SJCRH30 (cell line): Measurements from ENCODE around the gene FAM227B. TPM values are rescaled to one million over a fixed set of nuclear protein-coding genes. Genes with fewer than 3 reads are reported as not detected.

ENCODE experiments used
- DNase-seq, 2 experiments: peaks; one replicate each; pipeline ENCODE4 v3.0.0-alpha.2; 2015 to 2020
- H3K27ac ChIP-seq: fragments of 250-450 bp; sonication (Bioruptor Pico); 2 replicates; pipeline ENCODE4 v1.5.1; 2020; ENCODE audit warnings: mild to moderate bottlenecking, moderate library complexity
- H3K27me3 ChIP-seq: fragments of 250-450 bp; sonication (Bioruptor Pico); 2 replicates; pipeline ENCODE4 v1.5.1; 2020; ENCODE audit warnings: mild to moderate bottlenecking, moderate library complexity
- H3K36me3 ChIP-seq: fragments of 250-450 bp; sonication (Bioruptor Pico); 2 replicates; pipeline ENCODE4 v1.5.1; 2020; ENCODE audit warnings: mild to moderate bottlenecking, moderate library complexity
- H3K4me1 ChIP-seq: fragments of 250-450 bp; sonication (Bioruptor Pico); 2 replicates; pipeline ENCODE4 v1.5.1; 2020; ENCODE audit warnings: mild to moderate bottlenecking, moderate library complexity
- H3K4me3 ChIP-seq: fragments of 250-450 bp; sonication (Bioruptor Pico); 2 replicates; pipeline ENCODE4 v1.5.1; 2020; ENCODE audit warnings: mild to moderate bottlenecking, moderate library complexity
- H3K9me3 ChIP-seq: fragments of 250-450 bp; sonication (Bioruptor Pico); replicated peaks from 2 replicates; pipeline ENCODE4 v1.5.1; 2020; ENCODE audit warnings: mild to moderate bottlenecking, moderate library complexity
- total RNA-seq: library from RNA; depleted of rRNA; stranded (reverse); fragments of >200 nt; shearing (Covaris generic); gene quantifications from 2 replicates; pipeline ENCODE4 v1.2.3, GENCODE V29; 2014

The FAM227B gene
- total RNA-seq, 1 experiment from 2014 or later = 9.7 TPM

DNA sequence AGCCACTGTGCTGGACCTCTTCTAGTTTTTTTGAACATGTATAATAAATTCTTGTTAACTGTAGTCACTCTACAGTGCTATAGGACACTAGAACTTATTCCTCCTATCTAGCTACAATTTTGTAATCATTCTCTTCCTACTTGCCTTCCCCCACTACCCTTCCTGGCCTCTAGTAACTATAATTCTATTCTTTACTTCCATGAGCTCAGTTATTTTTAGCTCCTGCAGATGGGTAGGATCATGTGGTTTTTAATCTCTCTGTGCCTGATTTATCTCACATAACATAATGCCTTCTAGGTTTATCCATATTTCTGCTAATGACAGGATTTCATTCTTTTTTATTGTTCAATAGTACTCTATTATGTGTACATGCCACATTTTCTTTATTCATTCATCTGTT lies 310.7 kb downstream of the FAM227B start:
- H3K36me3 ChIP-seq = no peaks in the 10 kb centered on the region
- no peaks in the 10 kb centered on the region; the same call in 1 of the 2 replicates for H3K9me3 ChIP-seq
- no peak overlapping the region for H3K27ac ChIP-seq
- no peaks in the 10 kb centered on the region for H3K4me1 ChIP-seq
- DNase-seq = no peak
- no peak overlapping the region for H3K4me3 ChIP-seq
- no peaks in the 10 kb centered on the region for H3K27me3 ChIP-seq

DNA sequence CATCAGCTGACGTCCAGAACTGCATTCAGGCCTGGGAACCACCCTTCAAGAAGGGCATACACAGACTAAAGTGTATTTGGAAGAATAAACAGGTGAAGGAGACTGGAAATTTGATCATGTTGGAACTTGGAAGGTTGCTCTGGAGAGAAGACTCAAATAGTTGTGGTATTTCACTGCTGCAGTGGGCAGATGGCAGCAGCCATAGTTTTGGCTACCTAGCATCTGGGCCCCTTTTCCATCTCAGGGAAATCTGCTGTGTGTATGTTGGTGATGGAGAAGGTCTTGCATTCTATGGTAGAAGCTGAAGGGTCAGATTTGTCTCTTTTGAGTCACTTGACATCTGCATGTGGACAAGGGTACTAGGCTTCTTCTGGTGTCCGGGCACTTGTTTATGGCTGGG lies 311.9 kb downstream of the FAM227B start:
- Histone ChIP-seq H3K27ac (no peak overlapping the region), H3K9me3 (no peaks in the 10 kb centered on the region; the same call in 1 of the 2 replicates), H3K4me1 (no peaks in the 10 kb centered on the region), H3K36me3 (no peaks in the 10 kb centered on the region), H3K4me3 (no peak overlapping the region), H3K27me3 (no peaks in the 10 kb centered on the region)
- DNase-seq = peak in 1 of 2 experiments; percentile 7

DNA sequence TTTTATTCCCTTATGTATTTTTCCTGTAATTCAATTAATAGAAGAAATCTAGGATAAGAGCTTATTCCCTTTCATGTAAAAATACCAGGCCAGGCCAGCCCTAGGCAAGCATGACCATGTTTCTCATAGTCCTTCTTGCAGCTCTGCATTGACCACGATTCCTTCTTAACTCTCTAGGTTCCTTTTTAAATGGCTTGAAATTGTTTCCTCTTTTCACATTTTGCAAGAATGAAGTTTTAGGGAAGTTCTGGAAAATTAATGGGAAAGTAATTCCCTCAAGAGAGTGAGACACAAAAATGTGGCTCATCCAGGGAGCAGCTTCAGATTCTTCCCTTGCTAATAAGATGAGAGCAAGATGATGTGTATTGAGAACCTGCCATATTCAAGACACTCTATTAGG lies 314.1 kb downstream of the FAM227B start:
- Histone ChIP-seq H3K27me3 (no peaks in the 10 kb centered on the region), H3K9me3 (no peaks in the 10 kb centered on the region; the same call in 1 of the 2 replicates), H3K27ac (no peak overlapping the region), H3K4me3 (no peak overlapping the region), H3K4me1 (no peaks in the 10 kb centered on the region), H3K36me3 (no peaks in the 10 kb centered on the region)
- DNase-seq = no peak

DNA sequence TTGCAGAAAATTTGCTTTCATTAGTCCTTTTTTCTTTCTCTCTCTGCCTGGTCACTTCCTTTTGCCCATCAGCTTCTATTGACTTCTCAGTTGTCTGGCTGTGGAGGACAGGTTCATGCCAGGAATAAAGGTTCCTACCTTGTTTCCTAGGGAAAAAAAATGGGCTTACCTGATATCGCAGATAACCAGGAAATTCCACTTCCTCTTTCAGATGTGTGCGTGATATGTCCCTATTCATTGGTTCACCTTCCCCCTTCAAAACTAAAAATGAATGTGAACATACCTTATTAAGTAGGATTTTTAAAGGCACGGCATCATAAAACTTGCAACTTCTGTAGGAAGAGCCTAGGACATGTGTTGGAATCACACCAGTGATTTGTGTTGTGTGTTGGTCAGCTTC lies 317.6 kb downstream of the FAM227B start:
- Histone ChIP-seq H3K36me3 (no peaks in the 10 kb centered on the region; the same call in 1 of the 2 replicates), H3K27ac (no peak overlapping the region), H3K27me3 (no peaks in the 10 kb centered on the region), H3K4me1 (no peaks in the 10 kb centered on the region), H3K9me3 (no peaks in the 10 kb centered on the region; the same call in 1 of the 2 replicates), H3K4me3 (no peak overlapping the region)
- no peak for DNase-seq

DNA sequence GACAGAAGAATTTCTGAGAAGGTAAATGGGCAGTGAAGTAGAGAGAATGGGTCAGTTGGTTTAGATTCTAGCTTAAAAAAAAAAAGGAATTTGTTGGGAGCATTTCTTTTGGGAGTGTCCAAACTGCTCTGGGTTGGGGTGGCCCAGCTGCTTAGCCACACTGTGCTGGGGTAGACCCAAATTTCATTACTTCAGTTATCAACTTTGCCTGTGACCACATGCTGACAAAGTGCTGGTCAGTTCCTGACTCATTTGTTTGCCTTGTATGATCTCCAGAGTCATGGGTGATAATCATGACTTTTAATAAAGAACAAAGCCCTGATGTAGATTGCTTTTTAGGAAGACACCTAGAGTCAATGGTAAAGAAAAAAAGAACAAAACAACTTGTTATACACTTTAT lies 319.1 kb downstream of the FAM227B start:
- no peak for DNase-seq
- Histone ChIP-seq H3K27ac (no peak overlapping the region), H3K4me1 (no peaks in the 10 kb centered on the region), H3K36me3 (no peaks in the 10 kb centered on the region; the same call in 1 of the 2 replicates), H3K27me3 (no peaks in the 10 kb centered on the region), H3K9me3 (no peaks in the 10 kb centered on the region; the same call in 1 of the 2 replicates), H3K4me3 (no peak overlapping the region)

DNA sequence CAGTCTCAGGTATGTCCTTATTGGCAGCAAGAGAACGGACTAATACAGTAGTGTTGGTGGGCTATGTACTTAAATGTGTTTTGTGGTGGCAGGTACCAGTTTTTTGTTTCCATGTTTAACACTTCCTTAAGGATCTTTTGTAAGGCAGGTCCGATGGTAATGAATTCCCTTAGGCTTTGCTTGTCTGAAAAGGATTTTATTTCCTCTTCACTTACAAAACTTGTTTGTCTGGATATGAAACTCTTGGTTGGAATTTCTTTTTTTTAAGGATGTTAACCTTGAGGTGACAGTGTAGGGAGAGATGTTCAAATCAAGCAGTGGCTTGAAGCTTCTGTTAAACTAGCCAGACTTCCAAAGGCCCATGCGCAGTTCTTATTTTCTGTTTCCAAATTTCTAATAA lies 319.8 kb downstream of the FAM227B start:
- no peaks in the 10 kb centered on the region for H3K4me1 ChIP-seq
- DNase-seq = no peak
- H3K27me3 ChIP-seq = no peaks in the 10 kb centered on the region
- no peak overlapping the region for H3K27ac ChIP-seq
- no peaks in the 10 kb centered on the region; the same call in 1 of the 2 replicates for H3K36me3 ChIP-seq
- no peak overlapping the region for H3K4me3 ChIP-seq
- H3K9me3 ChIP-seq = no peaks in the 10 kb centered on the region; the same call in 1 of the 2 replicates

DNA sequence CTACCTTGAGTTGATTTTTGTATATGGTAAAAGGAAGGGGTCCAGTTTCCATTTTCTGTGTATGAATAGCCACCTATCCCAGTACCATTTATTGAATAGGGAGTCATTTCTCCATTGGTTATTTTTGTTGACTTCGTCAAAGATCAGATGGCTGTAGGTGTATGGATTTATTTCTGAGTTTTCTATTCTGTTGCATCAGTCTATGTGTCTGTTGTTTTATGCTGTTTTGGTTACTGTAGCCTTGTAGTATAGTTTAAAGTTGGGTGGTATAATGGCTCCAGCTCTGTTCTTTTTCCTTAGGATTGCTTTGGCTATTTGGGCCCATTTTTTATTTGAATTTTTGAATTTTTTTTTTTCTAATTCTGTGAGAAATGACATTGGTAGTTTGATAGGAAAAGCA lies 323.0 kb downstream of the FAM227B start:
- peaks cover 3% of the 10 kb centered on the region; the same call in 1 of the 2 replicates for H3K36me3 ChIP-seq
- H3K27me3 ChIP-seq = no peaks in the 10 kb centered on the region
- H3K9me3 ChIP-seq = no peaks in the 10 kb centered on the region
- DNase-seq = no peak
- H3K27ac ChIP-seq = no peak overlapping the region
- H3K4me1 ChIP-seq = no peaks in the 10 kb centered on the region
- H3K4me3 ChIP-seq = no peak overlapping the region

DNA sequence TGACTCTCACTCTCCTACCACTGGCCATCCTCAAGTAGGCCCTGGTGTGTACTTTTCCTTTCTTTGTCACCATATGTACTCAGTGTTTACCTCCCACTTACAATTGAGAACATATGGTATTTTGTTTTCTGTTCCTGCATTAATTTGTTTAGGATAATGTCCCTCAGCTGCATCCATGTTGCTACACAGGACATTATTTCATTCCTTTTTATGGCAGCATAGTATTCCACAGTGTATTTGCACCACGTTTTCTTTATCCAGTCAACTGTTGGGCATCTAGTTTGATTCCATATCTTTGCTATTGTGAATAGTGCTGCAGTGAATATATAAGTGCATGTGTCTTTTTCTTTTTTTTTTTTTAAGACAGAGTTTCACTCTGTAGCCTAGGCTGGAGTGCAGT lies 324.4 kb downstream of the FAM227B start:
- Histone ChIP-seq H3K4me3 (no peak overlapping the region), H3K36me3 (peaks cover 3% of the 10 kb centered on the region; the same call in 1 of the 2 replicates), H3K4me1 (peaks cover 5% of the 10 kb centered on the region), H3K27ac (no peak overlapping the region), H3K9me3 (no peaks in the 10 kb centered on the region), H3K27me3 (no peaks in the 10 kb centered on the region)
- no peak for DNase-seq

DNA sequence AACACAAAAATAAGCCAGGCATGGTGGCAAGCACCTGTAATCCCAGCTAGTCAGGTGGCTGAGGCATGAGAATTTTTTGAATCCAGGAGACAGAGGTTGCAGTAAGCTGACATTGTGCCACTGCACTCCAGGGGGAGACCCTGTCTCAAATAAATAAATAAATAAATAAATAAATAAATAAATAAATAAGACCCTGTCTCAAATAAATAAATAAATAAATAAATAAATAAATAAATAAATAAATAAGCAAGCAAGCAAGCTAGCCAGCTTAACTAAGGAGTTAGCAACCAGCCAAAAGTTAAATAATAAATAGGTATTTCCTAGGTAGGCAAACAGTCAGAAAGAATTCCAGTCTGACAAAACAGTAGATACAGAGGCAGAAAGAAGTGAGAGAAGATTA lies 326.7 kb downstream of the FAM227B start:
- 0 out of 2 replicates have a peak, but pooled peaks cover 3% of the 10 kb centered on the region for H3K36me3 ChIP-seq
- no peak overlapping the region for H3K27ac ChIP-seq
- H3K4me3 ChIP-seq = no peak overlapping the region
- no peaks in the 10 kb centered on the region for H3K9me3 ChIP-seq
- no peaks in the 10 kb centered on the region for H3K27me3 ChIP-seq
- H3K4me1 ChIP-seq = peaks cover 27% of the 10 kb centered on the region
- DNase-seq = no peak

DNA sequence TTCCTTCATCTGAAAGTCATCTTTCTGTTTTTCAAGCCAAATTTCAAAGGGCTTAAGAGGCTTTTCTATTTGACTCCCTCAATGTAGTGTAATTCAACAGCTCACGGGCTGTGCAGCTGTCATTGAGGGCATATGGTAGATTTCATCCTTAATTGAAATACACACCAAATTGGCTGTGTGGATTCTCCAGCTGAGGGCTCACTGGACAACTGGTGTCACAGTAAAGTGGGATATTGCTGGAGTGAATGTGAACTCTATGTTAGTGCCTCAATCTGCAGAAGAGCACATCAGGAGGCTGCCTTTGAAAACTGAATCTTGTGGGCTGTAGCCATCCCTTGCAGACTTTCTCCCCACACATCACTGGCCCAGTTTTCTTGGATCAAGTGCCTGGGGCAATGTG lies 330.4 kb downstream of the FAM227B start:
- Histone ChIP-seq H3K36me3 (0 out of 2 replicates have a peak, but pooled peaks cover 3% of the 10 kb centered on the region), H3K4me3 (no peak overlapping the region), H3K27ac (peak overlapping the region; percentile 82), H3K4me1 (peaks cover 27% of the 10 kb centered on the region), H3K27me3 (no peaks in the 10 kb centered on the region), H3K9me3 (no peaks in the 10 kb centered on the region)
- peak; percentile 82 to 92 for DNase-seq

DNA sequence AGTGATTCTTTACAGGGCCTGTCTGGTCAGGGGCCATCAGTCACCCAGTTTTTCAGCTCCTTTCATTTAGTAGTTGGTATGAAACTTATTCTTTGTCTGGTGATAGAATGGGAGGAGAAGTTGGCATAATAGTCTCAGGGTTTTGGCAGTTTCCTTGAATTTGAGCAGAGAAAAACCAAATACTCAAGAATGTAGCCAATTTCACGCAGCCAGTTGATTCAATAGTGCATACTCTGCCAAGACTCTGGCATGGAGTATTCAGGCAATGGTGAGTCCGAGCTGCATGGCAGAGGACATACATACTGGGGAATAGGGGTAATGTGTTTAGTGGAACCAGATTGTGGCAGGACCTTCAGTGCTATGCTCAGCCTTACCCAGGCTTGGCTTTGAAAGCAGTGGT lies 332.2 kb downstream of the FAM227B start:
- Histone ChIP-seq H3K9me3 (no peaks in the 10 kb centered on the region), H3K27ac (no peak overlapping the region), H3K4me1 (peaks cover 27% of the 10 kb centered on the region), H3K4me3 (no peak overlapping the region), H3K36me3 (peaks cover 3% of the 10 kb centered on the region; the same call in 1 of the 2 replicates), H3K27me3 (no peaks in the 10 kb centered on the region)
- no peak for DNase-seq

DNA sequence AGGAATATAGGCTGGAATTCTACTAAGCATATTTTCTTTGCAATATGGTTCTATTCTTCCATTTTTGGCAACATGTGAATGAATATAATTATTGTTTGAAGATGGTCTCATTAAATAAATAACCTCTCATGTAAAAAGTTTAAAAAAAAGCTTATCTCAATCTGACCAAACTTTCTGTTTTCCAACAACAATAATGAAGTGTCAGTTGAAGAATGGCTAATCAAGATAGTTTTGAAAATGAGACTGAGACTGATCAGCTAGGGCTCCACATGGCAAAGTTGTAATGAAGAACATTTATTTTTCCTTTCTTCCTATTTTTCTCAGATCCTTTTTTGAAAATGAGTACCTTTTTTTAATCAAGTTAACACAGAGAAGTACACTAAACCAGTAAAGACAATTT lies 333.1 kb downstream of the FAM227B start:
- DNase-seq = no peak
- no peak overlapping the region for H3K27ac ChIP-seq
- no peak overlapping the region for H3K4me3 ChIP-seq
- H3K36me3 ChIP-seq = no peaks in the 10 kb centered on the region; the same call in none of the 2 replicates
- no peaks in the 10 kb centered on the region for H3K27me3 ChIP-seq
- H3K4me1 ChIP-seq = peaks cover 27% of the 10 kb centered on the region
- H3K9me3 ChIP-seq = no peaks in the 10 kb centered on the region

DNA sequence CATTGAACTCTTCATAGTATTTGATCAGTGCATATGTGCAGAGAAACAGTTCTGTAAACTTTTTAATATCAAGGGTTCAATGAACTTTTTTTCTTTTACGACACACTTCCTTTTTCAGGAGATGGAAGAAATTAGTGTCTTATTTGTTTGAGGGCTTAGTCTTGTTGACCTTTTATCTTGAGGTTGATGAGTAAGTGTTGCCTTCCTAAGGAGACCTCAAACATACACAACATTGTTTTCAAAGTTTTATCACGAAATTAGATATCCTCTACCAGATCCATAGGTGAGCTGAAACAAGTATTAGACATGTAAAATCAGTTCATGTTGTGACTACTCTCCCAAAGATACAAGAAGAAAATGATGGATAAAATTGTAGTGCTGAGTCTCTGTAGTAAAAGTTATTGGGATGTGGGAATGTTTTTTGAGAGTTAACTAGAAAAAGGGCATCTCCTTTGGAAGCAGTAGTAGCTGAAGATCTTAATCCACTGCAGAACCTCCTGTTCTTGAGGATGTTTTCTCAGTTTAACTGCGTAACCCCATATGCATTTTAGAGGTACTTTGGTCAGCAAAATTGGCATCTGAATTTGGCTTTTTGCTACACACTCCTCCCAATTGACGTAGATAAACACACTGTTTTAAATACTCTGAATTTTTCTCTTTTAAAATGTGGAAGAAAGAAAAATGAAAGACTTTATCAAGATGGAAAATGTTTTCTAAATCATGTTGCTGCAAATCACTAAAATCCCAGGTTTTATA lies 333.8 kb downstream of the FAM227B start:
- DNase-seq = no peak
- H3K4me1 ChIP-seq = peaks cover 27% of the 10 kb centered on the region
- no peak overlapping the region for H3K4me3 ChIP-seq
- H3K9me3 ChIP-seq = no peaks in the 10 kb centered on the region
- H3K36me3 ChIP-seq = no peaks in the 10 kb centered on the region; the same call in none of the 2 replicates
- no peak overlapping the region for H3K27ac ChIP-seq
- H3K27me3 ChIP-seq = no peaks in the 10 kb centered on the region

DNA sequence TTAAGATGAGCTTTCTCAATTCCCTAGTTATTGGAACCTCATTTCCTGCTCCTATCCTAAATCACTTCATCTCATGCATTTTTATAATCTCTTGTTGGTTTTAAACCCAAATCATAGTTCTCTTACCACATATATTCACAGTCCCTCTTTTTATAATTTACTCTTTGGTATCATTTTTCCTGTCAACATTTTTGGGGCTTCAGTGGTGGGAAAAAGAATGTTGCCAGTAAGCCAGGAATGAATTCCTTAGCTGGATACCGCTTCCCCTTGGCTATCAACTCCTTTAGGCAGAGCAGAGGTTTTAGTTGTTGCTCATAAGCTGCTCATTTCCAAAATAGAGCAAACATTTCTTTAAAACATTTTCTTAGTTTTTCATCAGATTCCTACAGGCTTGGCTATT lies 338.3 kb downstream of the FAM227B start:
- DNase-seq = no peak
- H3K4me3 ChIP-seq = no peak overlapping the region
- peaks cover 12% of the 10 kb centered on the region for H3K4me1 ChIP-seq
- H3K27ac ChIP-seq = no peak overlapping the region
- H3K9me3 ChIP-seq = no peaks in the 10 kb centered on the region
- H3K27me3 ChIP-seq = no peaks in the 10 kb centered on the region
- no peaks in the 10 kb centered on the region; the same call in none of the 2 replicates for H3K36me3 ChIP-seq

DNA sequence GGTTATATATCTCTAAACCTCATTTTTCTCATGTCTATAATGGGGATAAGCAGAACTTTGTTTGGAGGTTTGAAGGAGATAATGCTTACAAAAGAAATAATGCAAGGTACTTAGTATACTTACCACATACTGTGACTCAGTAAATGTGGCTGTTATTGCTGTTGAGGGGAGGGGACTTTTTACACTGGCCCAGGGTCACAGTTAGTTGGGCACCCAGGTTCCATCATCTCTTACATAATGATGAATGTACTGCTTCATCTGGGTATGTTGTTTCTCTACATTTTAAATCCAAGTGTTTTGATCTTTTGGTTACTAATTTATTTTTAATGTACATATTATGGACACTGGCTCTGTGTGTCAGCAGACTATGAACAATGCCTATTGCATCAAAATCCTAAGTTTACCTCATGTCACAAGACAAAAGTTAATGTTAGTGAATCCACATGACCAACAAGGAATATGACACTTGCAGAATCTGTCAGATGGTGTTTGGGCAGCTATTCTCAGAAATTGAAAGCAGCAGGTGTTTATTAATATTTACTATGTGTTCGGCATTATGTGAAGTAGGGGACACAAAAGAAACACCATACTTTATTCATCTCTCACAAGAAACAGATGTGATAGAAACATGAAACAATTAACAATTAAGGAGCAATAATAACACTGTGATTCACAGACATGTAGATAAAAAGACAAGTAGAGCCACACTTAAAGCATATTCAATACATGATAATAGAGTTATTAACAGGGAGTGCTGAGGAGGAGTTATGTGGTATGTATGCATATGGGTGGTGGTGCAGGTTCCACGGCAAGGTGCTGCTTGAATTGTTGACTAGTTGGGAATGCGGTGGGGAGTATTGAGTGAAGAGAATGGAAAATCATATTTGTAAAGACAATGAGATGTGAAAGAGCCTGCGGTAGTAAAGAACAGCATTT lies 340.8 kb downstream of the FAM227B start:
- Histone ChIP-seq H3K27ac (0 out of 2 replicates have a peak overlapping the region, but pooled peaks have one; percentile 22), H3K36me3 (no peaks in the 10 kb centered on the region; the same call in none of the 2 replicates), H3K4me1 (peaks cover 12% of the 10 kb centered on the region), H3K4me3 (no peak overlapping the region), H3K9me3 (no peaks in the 10 kb centered on the region), H3K27me3 (no peaks in the 10 kb centered on the region)
- peak in 1 of 2 experiments; percentile 47 for DNase-seq
